ENCODE results near the gene API5.

The API5 gene

DNA sequence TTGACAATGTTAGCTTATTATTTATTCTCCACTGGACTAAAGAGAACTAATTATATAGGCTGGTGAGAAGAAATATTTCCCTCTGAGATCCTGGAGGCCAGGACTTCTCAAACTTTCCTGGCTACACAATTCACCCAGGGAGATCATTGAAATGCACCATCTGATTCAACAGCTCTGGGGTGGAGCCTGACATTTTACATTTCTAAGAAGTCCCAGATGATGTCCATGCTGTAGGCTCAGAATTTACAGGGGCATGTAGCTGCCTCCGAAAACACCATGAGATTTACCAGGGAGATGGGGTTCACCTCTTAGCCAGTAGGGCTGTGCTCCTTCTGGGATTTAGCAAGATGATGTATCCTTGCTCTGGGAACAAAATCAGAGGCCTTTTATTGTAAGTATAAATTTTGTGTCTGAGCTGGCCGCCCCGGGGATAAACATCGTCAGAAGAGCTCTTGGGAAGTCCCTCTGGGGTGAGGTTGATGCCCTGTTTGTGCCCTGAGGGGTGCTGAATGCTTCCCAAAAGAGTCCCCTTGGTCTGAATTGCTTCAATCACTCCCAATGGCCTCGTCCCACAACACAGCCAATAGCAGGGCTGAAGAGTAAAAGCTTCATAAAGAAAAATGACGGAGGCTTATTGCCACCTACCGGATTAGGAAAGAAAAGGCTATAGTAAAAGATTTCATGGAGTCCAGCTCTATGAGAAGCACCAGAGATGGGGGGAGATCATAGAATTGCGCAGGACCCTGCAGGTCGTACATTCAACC, 33.4 kb upstream of the API5 start:
- TF ChIP-seq, protein P1, sequence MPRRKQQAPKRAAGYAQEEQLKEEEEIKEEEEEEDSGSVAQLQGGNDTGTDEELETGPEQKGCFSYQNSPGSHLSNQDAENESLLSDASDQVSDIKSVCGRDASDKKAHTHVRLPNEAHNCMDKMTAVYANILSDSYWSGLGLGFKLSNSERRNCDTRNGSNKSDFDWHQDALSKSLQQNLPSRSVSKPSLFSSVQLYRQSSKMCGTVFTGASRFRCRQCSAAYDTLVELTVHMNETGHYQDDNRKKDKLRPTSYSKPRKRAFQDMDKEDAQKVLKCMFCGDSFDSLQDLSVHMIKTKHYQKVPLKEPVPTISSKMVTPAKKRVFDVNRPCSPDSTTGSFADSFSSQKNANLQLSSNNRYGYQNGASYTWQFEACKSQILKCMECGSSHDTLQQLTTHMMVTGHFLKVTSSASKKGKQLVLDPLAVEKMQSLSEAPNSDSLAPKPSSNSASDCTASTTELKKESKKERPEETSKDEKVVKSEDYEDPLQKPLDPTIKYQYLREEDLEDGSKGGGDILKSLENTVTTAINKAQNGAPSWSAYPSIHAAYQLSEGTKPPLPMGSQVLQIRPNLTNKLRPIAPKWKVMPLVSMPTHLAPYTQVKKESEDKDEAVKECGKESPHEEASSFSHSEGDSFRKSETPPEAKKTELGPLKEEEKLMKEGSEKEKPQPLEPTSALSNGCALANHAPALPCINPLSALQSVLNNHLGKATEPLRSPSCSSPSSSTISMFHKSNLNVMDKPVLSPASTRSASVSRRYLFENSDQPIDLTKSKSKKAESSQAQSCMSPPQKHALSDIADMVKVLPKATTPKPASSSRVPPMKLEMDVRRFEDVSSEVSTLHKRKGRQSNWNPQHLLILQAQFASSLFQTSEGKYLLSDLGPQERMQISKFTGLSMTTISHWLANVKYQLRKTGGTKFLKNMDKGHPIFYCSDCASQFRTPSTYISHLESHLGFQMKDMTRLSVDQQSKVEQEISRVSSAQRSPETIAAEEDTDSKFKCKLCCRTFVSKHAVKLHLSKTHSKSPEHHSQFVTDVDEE (CRISPR knock-in tag; IDR thresholded peaks at IDR 0.05), result no peak
- TF ChIP-seq TOX (CRISPR knock-in tag; IDR thresholded peaks at IDR 0.05; ENCODE audit: borderline replicate concordance) (no peak), ZFP3 (CRISPR knock-in tag; IDR thresholded peaks at IDR 0.05) (no peak), ZNF70 (CRISPR knock-in tag; IDR thresholded peaks at IDR 0.05) (no peak), ZNF565 (CRISPR knock-in tag; conservative IDR thresholded peaks at IDR 0.05; ENCODE audit: low read depth) (no peak), ZFP30 (CRISPR knock-in tag; IDR thresholded peaks at IDR 0.05) (no peak), ESRRG (CRISPR knock-in tag; IDR thresholded peaks at IDR 0.05) (no peak), ZNF8 (CRISPR knock-in tag; IDR thresholded peaks at IDR 0.05) (no peak), TCF4 (CRISPR knock-in tag; IDR thresholded peaks at IDR 0.05; ENCODE audit: borderline replicate concordance) (no peak), ZC3H10 (CRISPR knock-in tag; IDR thresholded peaks at IDR 0.05) (no peak), CSDC2 (CRISPR knock-in tag; IDR thresholded peaks at IDR 0.05) (no peak), ARNTL (CRISPR knock-in tag; IDR thresholded peaks at IDR 0.05; ENCODE audit: borderline replicate concordance, low read depth) (no peak)
- TF ChIP-seq, protein P2, sequence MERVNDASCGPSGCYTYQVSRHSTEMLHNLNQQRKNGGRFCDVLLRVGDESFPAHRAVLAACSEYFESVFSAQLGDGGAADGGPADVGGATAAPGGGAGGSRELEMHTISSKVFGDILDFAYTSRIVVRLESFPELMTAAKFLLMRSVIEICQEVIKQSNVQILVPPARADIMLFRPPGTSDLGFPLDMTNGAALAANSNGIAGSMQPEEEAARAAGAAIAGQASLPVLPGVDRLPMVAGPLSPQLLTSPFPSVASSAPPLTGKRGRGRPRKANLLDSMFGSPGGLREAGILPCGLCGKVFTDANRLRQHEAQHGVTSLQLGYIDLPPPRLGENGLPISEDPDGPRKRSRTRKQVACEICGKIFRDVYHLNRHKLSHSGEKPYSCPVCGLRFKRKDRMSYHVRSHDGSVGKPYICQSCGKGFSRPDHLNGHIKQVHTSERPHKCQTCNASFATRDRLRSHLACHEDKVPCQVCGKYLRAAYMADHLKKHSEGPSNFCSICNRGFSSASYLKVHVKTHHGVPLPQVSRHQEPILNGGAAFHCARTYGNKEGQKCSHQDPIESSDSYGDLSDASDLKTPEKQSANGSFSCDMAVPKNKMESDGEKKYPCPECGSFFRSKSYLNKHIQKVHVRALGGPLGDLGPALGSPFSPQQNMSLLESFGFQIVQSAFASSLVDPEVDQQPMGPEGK (CRISPR knock-in tag; IDR thresholded peaks at IDR 0.05; ENCODE audit: borderline replicate concordance), result no peak
- peak; percentile 89 for ATAC-seq

DNA sequence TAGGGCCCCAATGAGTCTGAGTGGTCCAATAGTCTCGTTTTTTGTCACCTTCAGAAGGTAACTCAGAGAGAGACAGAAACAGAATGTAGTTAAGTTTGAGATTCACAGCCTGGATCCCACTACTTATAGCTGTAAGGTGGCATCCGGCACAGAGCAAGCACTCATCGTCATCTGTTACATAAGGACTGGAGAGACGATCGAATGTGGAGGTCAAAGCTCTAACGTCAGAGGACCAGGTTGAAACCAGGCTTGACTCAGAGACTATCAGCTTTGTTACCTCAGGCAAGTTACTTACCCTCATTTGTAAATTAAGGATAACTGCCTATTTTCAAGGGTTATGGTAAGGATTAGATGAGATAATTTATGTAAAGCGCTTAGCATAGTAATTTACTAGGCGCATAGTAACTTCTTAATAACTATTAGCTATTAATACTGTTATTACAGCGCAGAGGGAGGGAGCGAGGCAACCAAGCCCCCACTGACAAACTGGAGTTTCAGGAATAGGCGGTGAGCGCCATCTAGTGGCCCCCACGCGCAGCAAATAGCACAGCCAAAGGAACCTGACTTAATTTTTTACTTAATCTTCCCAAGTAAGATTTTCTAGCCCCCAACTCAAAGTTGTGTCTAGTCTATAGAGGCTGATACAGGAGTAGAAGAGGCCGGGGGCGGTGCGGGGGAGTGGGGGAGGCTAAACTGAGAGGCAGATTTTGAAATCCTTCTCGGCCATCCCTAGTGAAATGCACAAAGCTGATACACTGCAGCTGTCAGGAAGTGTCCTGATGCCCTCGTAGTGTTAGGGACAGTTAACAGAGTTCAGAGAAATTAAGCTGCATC, 29.0 kb upstream of the API5 start:
- peak; percentile 81 for ATAC-seq
- no peak for TF ChIP-seq ZFP3 (CRISPR knock-in tag; IDR thresholded peaks at IDR 0.05)
- no peak for TF ChIP-seq SNAI2 (CRISPR knock-in tag; IDR thresholded peaks at IDR 0.05)
- no peak for TF ChIP-seq PPARA (CRISPR knock-in tag; IDR thresholded peaks at IDR 0.05; ENCODE audit: borderline replicate concordance)
- TF ChIP-seq, protein P3, sequence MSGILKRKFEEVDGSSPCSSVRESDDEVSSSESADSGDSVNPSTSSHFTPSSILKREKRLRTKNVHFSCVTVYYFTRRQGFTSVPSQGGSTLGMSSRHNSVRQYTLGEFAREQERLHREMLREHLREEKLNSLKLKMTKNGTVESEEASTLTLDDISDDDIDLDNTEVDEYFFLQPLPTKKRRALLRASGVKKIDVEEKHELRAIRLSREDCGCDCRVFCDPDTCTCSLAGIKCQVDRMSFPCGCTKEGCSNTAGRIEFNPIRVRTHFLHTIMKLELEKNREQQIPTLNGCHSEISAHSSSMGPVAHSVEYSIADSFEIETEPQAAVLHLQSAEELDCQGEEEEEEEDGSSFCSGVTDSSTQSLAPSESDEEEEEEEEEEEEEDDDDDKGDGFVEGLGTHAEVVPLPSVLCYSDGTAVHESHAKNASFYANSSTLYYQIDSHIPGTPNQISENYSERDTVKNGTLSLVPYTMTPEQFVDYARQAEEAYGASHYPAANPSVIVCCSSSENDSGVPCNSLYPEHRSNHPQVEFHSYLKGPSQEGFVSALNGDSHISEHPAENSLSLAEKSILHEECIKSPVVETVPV (CRISPR knock-in tag; IDR thresholded peaks at IDR 0.05), result no peak
- TF ChIP-seq GLIS3 (CRISPR knock-in tag; IDR thresholded peaks at IDR 0.05), result no peak
- TF ChIP-seq, protein P1 (CRISPR knock-in tag; IDR thresholded peaks at IDR 0.05), result no peak
- TF ChIP-seq ARNTL (CRISPR knock-in tag; IDR thresholded peaks at IDR 0.05; ENCODE audit: borderline replicate concordance, low read depth), result no peak
- TF ChIP-seq ESRRG (CRISPR knock-in tag; IDR thresholded peaks at IDR 0.05), result no peak

DNA sequence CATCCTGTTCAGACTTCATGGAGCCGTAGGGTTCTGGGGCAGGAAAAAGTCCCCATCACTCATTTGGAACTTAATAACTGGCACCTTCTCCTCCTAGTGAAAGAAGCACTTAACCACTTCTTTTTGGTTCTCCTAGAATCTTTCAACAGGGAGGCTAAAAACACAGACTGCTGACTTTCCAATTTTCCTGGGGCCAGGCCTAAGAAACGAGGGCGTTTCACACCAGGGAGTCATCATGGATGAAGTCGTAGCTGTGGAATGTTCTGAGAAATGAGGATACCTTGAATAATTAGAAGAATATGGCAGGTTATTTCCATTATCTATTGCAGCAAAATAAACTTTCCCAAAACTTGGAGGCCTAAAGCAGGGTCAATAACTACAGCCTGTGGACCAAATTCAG, 26.0 kb upstream of the API5 start:
- no peak for ATAC-seq
- TF ChIP-seq ZC3H10 (CRISPR knock-in tag; IDR thresholded peaks at IDR 0.05), result no peak
- TF ChIP-seq, protein P4, sequence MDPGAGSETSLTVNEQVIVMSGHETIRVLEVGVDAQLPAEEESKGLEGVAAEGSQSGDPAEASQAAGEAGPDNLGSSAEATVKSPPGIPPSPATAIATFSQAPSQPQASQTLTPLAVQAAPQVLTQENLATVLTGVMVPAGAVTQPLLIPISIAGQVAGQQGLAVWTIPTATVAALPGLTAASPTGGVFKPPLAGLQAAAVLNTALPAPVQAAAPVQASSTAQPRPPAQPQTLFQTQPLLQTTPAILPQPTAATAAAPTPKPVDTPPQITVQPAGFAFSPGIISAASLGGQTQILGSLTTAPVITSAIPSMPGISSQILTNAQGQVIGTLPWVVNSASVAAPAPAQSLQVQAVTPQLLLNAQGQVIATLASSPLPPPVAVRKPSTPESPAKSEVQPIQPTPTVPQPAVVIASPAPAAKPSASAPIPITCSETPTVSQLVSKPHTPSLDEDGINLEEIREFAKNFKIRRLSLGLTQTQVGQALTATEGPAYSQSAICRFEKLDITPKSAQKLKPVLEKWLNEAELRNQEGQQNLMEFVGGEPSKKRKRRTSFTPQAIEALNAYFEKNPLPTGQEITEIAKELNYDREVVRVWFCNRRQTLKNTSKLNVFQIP (CRISPR knock-in tag; IDR thresholded peaks at IDR 0.05; ENCODE audit: borderline replicate concordance, low read depth), result no peak
- TF ChIP-seq, protein P5, sequence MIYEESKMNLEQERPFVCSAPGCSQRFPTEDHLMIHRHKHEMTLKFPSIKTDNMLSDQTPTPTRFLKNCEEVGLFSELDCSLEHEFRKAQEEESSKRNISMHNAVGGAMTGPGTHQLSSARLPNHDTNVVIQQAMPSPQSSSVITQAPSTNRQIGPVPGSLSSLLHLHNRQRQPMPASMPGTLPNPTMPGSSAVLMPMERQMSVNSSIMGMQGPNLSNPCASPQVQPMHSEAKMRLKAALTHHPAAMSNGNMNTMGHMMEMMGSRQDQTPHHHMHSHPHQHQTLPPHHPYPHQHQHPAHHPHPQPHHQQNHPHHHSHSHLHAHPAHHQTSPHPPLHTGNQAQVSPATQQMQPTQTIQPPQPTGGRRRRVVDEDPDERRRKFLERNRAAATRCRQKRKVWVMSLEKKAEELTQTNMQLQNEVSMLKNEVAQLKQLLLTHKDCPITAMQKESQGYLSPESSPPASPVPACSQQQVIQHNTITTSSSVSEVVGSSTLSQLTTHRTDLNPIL (CRISPR knock-in tag; IDR thresholded peaks at IDR 0.05; ENCODE audit: low read depth), result no peak
- no peak for TF ChIP-seq TCF4 (CRISPR knock-in tag; IDR thresholded peaks at IDR 0.05; ENCODE audit: borderline replicate concordance)
- no peak for TF ChIP-seq ZFP3 (CRISPR knock-in tag; IDR thresholded peaks at IDR 0.05)
- TF ChIP-seq ISL1 (CRISPR knock-in tag; IDR thresholded peaks at IDR 0.05), result no peak
- TF ChIP-seq, protein P2 (CRISPR knock-in tag; IDR thresholded peaks at IDR 0.05; ENCODE audit: borderline replicate concordance), result no peak
- no peak for TF ChIP-seq ZNF70 (CRISPR knock-in tag; IDR thresholded peaks at IDR 0.05)
